Measurements from ENCODE around the gene KCNQ1. TPM values are rescaled to one million over a fixed set of nuclear protein-coding genes. Genes with fewer than 3 reads are reported as not detected.

The KCNQ1 gene
- total RNA-seq, 1 donor from 2014 or later, result 4.8 TPM

DNA sequence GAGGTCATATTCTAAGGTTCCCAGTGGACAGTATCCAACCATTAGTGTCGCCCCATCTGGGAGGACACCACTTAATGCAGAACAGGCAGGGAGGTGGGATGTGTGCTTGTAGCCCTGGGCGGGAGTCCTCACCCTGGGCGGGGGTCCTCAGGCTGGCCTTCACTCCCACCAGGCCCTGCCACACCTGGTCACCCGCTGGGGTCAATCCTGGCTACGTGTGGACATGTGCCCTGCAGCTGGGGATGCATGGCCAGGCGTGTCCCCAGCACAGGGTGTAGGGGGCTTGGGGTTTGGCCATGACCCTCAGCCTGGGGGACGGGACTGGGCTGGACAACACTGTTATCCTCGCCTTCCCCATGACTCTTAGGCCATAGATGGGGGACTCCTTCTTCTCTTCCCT is 19.3 kb upstream of the KCNQ1 start:
- no peaks in the 10 kb centered on the region for H3K9me3 Mint-ChIP-seq
- no peaks in the 10 kb centered on the region for H3K4me1 Mint-ChIP-seq (ENCODE audit: unreplicated experiment)
- H3K27ac Mint-ChIP-seq, result no peak overlapping the region
- H3K27me3 Mint-ChIP-seq, result no peaks in the 10 kb centered on the region
- no peak overlapping the region for H3K4me3 Mint-ChIP-seq
- TF ChIP-seq, protein P1, sequence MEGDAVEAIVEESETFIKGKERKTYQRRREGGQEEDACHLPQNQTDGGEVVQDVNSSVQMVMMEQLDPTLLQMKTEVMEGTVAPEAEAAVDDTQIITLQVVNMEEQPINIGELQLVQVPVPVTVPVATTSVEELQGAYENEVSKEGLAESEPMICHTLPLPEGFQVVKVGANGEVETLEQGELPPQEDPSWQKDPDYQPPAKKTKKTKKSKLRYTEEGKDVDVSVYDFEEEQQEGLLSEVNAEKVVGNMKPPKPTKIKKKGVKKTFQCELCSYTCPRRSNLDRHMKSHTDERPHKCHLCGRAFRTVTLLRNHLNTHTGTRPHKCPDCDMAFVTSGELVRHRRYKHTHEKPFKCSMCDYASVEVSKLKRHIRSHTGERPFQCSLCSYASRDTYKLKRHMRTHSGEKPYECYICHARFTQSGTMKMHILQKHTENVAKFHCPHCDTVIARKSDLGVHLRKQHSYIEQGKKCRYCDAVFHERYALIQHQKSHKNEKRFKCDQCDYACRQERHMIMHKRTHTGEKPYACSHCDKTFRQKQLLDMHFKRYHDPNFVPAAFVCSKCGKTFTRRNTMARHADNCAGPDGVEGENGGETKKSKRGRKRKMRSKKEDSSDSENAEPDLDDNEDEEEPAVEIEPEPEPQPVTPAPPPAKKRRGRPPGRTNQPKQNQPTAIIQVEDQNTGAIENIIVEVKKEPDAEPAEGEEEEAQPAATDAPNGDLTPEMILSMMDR (conservative IDR thresholded peaks at IDR 0.05), result no peak
- DNase-seq (ENCODE audit: extremely low spot score, unreplicated experiment), result no peak
- no peaks in the 10 kb centered on the region for H3K36me3 Mint-ChIP-seq

DNA sequence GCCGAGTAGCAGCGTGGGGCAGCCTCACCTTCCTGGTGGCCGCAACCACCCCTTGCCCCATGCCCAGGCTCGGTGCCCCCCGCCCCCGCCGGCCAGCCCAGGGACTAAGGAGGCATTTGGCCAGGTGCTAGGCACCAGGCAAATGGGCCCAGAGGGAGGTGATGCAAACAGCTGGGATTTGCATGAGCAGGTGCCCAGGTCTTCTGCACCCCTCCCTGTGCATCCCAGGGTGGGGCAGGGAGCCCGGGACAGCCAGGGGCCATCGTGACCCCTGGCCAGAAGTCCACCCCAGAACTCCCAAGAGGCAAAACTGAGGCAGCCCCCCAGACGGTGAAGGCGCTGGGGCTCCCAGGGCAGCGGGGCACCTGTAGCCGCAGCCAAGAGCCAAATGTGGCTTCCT is 18.6 kb upstream of the KCNQ1 start:
- Mint-ChIP-seq H3K27ac (no peak overlapping the region), H3K4me1 (ENCODE audit: unreplicated experiment) (no peaks in the 10 kb centered on the region), H3K36me3 (no peaks in the 10 kb centered on the region), H3K27me3 (no peaks in the 10 kb centered on the region), H3K9me3 (no peaks in the 10 kb centered on the region), H3K4me3 (no peak overlapping the region)
- TF ChIP-seq, protein P1 (conservative IDR thresholded peaks at IDR 0.05), result no peak
- no peak for DNase-seq (ENCODE audit: extremely low spot score, unreplicated experiment)

DNA sequence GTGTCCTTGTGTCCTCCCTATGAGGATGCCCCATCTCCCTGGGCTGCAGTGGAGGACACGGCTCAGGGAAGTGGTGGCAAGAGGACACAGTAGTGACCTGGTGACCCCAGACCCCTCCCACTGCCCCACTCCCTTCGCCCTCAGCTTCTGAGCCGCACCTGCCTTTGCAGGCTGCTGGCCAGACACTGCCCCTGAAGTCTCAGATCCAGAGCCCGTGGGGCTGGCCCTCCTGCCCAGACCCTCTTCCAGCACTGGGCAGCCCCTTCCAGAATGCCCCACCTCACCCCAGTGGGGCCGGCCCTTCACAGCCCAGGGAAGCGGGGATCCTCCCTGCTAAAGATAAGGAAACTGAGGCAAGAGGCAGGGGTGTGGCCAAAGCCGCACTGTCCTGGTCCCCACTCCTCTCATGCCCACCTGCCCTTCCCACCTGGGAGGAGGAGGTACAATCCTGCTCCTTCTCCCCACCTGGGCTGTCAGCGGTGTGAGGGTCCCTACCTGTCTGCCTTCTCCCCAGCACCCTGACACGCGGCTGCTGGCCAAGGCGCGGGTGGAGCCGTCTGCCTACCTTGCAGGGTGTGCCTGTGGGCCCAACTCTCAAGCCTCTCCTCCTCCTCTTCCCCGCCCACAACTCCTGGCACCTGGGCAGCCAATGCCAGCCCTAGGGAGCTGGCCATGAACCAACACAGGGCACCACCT is 17.8 kb upstream of the KCNQ1 start:
- no peak for DNase-seq (ENCODE audit: extremely low spot score, unreplicated experiment)
- no peak overlapping the region for H3K27ac Mint-ChIP-seq
- H3K4me1 Mint-ChIP-seq (ENCODE audit: unreplicated experiment), result no peaks in the 10 kb centered on the region
- peaks cover 6% of the 10 kb centered on the region for H3K27me3 Mint-ChIP-seq
- H3K9me3 Mint-ChIP-seq, result no peaks in the 10 kb centered on the region
- no peaks in the 10 kb centered on the region for H3K36me3 Mint-ChIP-seq
- TF ChIP-seq, protein P1 (conservative IDR thresholded peaks at IDR 0.05), result no peak
- H3K4me3 Mint-ChIP-seq, result no peak overlapping the region

DNA sequence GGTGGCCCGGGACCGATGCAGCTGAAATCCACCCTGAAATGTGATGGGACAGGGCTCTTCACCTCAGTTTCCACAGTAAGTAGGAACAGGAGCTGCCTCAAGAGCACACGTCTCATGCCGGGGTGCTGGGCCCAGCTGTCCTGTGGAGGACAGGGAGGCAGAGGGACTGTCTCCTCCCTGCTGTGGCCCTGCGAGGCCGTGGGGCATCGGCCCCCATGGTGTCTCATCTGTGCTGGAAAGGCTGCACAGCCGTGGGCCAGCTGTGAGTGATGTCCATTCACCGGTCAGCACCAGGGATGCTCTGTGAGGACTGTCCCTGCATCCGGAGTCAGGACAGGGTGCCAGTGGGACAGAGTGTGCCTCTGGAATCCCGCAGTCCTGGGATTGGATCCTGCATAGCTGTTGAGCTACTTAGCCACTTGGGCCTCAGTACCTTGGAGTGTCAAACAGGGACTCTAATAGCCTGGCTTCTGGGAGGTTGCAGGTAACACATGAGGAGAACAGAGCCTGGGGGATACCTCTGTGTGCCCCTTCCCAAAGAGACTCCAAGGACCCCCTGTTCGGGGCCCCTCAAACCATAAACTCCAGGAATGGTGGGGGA is 17.0 kb upstream of the KCNQ1 start:
- Mint-ChIP-seq H3K36me3 (no peaks in the 10 kb centered on the region), H3K4me1 (ENCODE audit: unreplicated experiment) (no peaks in the 10 kb centered on the region), H3K9me3 (no peaks in the 10 kb centered on the region), H3K27ac (no peak overlapping the region), H3K27me3 (peaks cover 6% of the 10 kb centered on the region), H3K4me3 (no peak overlapping the region)
- TF ChIP-seq, protein P1 (conservative IDR thresholded peaks at IDR 0.05), result no peak
- no peak for DNase-seq (ENCODE audit: extremely low spot score, unreplicated experiment)

DNA sequence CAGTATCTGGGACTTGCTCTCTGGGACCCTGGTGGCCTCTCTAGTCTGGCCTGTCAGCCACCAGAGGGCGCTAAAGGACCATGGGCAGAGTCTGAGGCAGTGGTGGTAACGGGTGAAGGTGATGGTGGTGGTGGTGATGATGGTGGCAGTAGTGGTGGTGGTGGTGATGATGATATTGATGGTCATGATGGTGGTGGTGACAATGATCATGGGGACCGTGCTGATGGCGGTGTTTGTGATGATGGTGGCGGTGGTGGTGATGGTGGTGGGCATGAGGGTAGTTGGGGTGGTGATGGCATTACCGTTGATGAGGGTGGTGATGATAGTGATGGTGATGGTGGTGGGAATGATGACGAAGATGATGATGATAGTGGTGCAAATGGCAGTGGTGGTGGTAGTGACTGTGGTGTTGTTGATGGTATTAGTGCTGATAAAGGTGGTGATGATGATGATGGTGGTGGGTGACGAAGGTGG is 16.4 kb upstream of the KCNQ1 start:
- Mint-ChIP-seq H3K27ac (no peak overlapping the region), H3K4me3 (no peak overlapping the region), H3K4me1 (ENCODE audit: unreplicated experiment) (no peaks in the 10 kb centered on the region), H3K36me3 (no peaks in the 10 kb centered on the region), H3K9me3 (no peaks in the 10 kb centered on the region), H3K27me3 (peaks cover 6% of the 10 kb centered on the region)
- DNase-seq (ENCODE audit: extremely low spot score, unreplicated experiment), result no peak
- TF ChIP-seq, protein P1 (conservative IDR thresholded peaks at IDR 0.05), result peak; percentile 79

Measured in type B pancreatic cell (in vitro differentiated cells).